Activated CD4-positive, alpha-beta T cell treated with anti-CD3 and anti-CD28 coated beads, Interleukin-2, amount 50 U/mL, for 16 hours (primary cell): ENCODE results near the gene SRR.

ENCODE experiments used
- DNase-seq: peaks from one replicate; pipeline ENCODE4 v3.0.0-alpha.2; 2020

The SRR gene

GRCh38 chr17:2373179-2373578 lies 69.4 kb downstream of the SRR start:
- DNase-seq, result no peak
